Non-pigmented ciliary epithelial cell (primary cell): ENCODE data around the gene RARB.

Experiments
- DNase-seq: peaks from one replicate; pipeline ENCODE4 v3.0.0-alpha.2; 2010; ENCODE audit warnings: low read depth

Gene RARB

DNA sequence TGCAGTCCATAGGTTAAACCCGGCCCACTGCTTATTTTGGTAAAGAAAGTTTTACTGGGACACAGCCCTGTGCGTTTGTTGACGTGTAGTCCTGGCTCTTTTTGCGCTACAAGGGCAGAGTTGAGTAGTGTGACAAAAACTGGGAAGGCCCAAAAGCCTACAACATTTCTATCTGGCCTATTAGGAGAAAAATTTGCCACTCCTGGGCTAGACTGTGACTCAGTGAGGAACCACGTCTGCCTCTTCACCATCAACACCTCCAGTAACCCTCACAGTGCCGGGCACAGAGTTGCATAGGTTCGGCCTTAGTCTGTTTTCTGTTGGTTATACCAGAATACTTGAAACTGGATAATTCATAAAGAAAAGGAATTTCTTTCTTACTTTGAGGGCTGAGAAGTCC, 126.3 kb downstream of the RARB start:
- DNase-seq, result no peak

DNA sequence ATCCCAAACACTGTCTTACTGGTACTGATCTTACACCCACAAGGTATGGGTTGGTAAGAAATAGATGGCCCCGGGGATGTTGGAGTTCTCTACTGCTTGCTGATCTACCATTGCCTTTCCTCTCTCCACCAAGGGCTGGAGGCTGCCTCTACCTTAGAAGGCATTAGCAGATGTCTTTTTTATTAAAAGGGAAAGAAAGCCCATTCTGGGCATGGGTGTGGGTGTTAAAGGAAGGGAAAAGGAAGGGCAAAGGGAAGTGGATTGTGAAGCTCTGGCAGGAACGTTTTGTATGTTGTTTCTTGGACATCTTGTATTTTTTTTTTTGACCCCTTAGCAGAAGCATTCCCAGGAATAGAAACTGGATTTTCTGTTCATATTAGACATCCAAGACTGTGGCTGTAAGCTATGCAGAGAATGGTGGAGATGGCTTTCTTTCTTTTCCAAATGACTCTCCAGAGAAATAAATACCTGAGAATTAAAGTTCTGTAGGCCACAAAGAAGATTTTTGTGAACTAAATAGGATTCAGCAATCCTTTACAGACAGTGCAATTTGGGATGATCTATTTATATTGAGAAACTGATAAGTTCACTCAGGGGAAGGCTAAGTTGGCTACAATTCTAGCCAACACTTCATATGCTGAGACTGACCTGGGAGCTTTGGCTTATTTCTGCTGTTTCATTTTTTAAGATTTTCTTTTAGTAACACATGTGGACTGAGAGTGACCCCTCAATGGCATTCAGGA, 127.8 kb downstream of the RARB start:
- DNase-seq, result no peak

DNA sequence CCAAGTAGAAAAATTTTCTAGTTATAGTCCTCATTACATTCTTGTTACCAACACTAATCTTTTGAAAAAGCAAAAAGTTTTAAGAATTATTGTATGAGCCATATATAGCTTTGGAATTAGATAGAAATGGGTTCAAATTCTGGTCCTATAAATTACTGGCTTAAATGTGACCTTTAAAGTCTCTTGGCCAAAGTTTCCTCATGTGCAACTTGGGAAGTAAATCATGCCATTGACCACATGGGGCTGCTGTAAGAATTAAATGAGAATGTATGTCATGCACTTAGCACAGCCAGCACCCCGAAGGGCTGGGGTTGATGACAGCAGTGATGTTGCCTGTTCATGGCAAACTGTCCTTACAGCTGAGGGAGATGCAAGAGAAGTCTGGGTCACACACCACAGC, 128.4 kb downstream of the RARB start:
- no peak for DNase-seq

DNA sequence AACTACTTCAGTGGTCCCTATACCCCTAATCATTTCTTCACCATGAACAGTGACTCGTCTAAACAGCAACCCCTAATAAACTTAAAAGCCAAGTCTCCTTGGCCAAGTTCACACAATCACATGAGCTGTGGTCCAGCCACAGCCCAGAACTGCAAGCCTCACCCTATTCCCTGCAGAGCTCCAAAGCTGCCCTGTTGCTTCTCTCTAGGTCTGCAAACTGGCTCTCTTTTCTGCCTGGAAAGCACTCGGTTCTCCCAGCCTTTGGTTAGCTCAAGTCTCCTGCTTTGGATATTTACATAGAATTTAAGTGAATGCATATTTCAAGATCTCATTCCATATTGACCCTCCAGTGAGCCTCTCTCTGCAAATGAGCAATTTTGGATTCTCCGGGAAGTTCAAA, 129.6 kb downstream of the RARB start:
- DNase-seq, result no peak

DNA sequence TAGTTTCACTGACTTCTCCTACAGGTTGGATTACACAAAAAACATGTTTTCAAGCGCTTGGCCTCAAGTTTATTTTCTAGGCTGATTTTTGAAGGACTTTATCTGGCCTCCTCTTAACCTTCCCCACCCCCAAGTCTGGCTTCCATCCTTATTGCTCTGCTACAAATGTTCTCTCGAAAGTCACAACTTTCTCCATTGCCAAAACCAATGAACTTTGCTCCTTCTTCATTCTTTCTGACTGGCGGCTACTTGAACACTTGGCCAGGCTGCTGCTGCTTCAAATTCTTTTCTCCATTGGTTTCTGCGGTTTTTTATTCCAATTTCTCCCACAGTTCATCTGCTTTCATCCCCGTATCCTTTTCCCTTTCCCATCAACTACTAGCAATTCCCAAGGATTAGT, 130.1 kb downstream of the RARB start:
- no peak for DNase-seq

DNA sequence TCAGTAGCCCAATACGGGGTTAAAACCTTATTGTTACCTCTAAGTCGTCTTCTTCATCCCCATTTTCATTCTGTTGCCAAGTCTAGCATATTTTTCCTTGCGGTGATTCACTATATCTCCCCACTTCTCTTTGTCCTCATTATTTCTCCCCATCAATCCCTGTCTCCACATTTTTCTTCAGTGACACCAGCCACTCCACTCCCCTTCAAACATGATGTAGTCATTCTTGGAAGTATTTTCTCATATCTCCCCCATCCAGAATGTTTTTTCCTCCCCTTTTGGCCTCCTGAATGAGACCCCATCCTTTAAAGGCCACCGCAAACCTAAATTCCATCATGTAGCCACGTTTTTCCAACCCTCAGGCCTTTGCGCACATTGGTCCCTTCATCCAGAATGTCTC, 130.7 kb downstream of the RARB start:
- DNase-seq, result no peak

DNA sequence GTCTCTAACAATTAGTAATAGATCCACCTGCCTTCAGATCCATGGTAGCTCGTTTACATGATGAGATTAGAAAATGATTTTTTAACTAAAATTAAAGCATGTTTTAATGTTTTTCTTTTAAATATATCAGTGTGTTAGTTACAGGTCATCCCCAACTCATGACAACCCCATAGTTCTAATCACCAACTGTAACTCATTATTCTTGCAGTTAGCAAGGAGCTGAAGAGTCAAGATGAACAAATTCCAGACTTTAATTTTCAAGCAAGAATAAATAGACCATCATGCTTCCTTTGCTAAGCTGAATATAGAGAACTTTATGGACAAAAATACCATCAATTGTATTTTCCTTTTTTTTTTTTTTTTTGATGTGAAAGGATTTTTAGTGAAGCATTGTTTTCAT, 135.5 kb downstream of the RARB start:
- DNase-seq, result no peak

DNA sequence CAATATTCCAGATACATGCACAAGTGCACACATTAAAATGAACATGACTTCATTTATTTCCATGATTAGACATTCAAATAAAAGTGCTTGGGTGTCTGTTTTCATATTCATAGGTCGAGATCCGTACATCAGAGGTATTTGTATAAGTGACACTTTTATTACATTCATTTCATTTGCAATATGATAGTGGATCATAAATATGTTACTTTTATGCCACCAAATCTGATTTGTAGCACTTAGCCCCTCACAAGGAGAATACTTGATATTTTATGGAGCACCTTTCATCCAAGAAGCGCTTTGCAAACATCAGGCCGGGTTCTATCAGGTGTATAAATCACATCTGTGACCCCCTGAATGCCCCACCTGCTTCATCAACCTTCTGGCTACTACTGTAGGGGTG, 136.0 kb downstream of the RARB start:
- no peak for DNase-seq

DNA sequence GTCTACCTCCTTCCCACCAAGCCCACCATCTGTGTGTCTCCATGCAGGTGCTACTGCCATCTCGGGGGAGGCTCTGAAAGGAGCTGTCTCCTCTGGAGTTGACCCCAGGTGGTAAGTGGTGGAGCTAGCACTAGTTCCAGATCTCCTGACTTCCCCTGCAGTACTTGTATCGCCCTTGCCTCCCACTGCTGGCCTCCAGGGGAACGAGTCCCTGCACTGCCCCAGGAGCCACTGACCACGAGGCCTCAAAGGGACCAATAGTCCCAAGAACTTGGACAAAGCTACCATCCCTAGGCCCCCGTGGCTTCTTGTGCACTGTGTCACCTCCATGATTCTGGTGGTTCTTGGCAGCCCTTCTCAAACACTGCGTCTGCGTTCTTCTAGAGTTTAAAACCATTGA, 137.7 kb downstream of the RARB start:
- DNase-seq, result no peak

DNA sequence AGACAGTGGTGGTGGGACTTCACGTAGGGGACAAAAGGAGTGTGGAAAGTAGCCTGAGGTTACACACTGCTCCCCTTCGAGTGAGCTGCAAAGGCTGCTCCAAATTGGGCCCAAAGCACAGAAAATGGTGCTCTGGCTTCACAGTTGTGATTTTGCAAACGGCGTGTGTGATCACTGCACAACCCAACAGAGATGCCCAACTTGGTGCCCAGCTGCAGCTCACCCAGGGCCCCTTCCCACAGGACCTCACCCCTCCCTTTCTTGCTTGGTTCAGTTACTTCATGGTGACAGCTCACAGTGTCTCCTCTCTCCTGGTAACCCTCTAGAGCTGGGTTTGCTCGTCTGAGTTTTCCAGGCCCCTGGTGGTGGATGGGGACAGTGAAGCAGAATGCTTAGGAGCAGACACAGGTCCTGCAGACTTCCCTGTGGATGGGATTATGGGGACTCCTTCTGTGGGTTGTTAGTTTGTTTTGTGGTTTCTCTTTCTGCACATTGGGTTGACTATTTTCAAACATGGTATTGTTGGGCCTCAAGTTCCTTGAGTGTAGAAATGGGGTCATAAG, 138.4 kb downstream of the RARB start:
- no peak for DNase-seq

DNA sequence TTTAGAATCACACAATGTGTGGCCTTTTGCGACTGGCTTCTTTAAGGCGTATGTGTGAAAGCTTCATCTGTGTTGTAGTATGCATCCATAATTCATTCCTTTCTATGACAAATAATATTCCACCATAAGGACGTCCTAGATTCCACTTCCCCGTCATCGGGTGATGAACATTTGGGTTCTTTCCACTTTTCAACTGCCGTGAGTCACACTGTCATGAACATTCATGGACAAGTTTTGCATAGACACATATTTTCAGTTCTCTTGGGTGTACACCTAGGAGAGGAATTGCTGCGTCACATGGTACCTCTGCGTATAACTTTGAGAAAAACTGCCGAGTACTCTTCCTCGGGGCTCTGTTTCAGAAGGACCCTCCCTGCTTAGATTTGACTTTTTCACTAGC, 139.3 kb downstream of the RARB start:
- no peak for DNase-seq

DNA sequence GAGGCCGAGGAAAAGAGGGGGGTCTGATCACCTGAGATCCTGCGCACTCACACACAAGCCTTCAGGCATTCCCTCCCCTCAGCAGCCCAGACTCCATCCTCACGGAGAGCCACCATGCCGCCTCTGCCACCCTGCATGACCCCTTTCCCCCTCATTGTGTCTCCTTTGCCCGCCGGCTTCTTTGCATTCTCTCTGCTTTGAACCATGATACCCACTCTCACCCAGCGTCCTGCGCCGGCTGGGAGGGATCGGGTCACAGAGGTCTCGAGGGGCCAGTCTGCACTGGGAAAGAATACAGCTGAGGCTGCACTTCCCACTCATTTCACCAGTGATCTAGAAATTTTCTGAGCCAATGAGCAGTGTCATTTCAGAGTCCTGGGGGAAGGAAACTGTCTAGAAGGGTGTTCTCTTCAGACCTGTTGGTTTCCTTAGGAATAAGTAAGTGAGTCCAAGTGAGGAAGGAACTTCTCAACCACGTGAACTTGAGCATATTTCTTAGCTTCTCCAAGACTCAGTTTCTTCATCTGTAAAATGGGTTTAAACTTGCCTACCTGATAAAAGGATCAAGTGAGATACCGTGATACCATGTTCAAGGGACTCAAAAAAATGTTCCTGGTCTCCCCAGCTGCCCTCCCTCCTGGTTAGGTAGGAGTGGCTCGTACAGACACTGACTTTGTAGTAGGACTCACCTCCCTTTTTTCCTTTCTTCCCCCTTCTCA, 139.9 kb downstream of the RARB start:
- no peak for DNase-seq

DNA sequence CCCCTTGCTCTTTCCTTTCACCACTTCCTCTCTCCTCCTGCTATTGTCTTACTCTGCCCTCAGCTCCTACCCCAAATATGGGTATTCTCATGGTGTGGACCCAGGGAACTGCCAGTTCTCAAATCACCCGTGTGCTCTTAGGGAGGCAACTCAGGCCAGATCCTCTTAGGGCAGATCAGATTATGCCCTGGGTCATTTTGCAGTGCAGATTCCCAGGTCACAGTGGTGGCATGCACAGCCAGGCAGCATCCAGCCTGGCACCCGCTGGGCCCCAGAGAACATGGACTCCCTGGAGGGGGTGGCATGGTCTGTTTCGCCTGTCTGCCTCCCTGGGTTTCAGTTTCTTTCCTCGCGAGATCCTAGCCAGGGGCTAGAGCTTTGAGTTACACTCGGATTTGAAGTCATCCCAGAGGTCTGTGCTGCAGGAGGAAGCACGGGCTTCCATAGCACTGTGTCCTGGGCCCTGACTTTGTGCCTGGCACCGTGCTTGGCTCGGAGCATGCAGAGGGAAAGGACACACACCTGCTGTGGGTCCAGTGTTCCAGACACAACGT, 140.5 kb downstream of the RARB start:
- no peak for DNase-seq

DNA sequence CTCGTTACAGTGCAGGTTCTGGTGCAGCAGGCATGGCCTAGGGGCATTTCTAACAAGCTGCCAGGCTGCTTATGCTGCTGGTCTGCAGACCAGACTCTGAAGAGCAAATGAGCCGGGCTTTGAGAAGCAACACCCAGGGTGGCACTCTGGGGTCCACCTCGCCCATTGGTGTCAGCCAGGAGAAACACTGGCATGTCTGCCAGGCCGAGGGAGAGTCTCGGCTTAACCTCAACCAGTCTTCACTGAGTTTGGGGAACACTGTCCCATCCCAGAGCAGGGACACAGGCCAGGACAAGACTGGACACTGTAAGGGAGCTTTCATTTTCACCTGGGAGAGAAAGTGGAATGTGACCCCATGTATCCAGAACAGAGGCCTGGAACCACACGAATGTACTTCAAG, 143.2 kb downstream of the RARB start:
- DNase-seq, result no peak

DNA sequence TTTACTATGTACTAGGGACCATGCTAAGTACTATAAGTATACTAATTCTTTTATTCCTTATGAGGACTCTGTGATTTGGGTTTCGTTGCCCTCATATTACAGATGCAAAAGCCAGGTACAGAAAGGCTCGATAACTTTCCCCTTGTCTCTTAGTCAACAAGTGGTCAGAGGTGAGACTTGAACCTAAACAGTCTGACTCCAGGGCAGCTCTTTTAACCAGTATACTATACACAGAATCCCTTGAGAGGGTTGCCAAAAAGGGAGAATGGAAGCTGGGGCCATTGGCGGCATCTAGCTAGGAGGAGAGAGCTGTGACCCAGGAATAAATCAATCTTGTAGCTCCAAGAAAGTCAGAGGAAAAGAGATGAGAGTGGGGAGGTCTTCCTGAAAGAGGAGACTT, 144.3 kb downstream of the RARB start:
- DNase-seq, result no peak

DNA sequence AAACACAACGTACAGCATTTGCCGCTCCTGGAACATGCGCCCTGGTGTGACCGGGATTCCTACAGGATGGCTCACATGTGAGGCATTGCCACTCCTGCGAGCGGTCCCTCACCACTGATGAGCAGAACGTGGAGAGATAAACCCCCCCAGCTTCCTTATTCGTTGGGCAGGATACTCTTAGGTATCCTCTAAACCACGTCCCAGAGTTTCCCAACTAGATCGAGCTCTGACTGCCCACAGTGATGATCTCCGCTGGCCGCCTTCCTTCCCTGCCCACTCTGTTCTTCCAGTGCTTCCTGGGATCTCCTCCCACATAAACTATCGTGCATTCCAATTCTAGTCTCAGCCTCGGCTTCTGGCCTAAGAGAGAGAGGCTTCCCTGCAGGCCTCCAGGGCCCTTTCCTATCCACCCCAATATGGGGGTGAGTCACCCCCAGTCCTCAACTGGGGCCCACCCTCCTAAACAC, 144.9 kb downstream of the RARB start:
- no peak for DNase-seq

DNA sequence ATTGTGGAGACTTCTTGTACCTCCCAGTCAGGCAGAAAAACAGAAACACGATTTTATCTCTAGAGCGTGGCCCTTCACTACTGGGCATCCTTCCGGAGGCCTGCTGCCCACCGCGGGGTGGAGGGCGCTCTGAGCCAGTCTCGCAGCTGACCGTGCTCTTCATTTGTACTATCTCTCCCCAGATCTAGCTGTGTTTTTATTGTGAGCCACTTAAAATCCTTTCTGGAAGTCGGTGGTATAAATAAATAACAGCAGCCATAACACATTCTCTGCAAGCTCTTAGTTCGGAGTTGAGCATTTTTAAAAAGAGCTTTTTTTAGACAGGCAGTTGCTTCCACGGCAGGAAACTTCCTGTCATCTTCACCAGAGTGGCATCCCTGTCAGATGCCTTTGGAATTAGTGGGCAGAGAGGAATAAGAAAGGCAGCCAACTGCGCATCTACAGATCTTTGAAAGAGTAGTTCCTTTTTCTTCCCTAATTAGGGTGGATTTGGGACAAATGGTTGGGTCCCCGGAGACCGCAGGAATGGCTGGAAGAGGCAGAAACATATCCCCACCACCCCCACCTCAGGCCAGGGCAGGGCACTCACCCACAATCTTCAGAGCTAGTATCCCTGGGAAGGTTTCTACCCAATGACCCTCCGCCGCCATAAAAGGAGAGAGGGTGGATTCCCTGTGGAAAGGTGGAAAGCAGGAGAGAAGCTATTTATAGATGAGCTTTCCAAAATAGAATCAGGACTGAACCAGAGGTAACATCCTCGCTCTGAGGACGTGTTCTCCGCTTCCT, 145.5 kb downstream of the RARB start:
- no peak for DNase-seq

DNA sequence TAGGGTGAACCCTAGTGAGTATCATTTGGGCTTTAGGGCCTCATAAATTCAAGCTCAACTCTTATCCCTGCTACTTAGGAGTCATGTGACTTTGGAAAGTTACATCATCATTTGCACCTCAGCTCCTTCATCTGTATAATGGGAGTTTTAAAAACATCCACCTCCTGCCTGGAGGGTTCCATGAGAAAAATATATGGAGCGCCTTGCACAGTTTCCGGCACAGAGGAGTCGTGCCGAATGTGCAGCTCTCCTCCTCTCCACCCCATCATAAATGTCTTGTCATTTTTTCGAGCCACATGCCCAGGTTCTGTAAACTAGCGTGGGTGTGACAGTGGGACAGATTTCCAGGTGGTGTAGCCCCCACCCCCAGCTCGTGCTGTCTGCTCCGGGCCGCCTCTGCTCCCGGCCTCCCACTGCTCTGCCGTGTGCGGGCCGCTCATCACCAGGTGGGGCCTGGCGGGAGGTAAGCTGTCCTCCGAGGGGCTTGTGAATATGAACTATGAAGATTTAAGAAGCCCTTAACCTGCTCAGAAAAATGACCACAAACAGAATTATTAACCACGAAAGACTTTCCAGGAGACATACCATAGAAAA, 146.2 kb downstream of the RARB start:
- no peak for DNase-seq

DNA sequence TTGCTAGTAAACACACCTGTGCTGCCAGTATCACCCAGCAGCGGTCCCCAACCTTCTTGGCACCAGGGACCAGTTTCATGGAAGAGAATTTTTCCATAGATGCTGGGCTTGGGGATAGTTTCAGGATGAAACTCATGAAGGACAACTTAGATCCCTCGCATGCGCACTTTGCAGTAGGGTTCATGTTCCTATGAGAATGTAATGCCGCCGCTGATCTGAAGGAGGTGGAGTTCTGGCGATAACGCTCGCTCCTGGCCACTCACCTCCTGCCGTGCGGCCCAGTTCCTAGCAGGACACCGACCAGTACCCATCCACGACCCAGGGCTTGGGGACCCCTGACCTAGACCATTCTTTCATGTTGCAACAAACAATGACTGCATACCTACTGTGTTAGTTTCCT, 146.9 kb downstream of the RARB start:
- no peak for DNase-seq

DNA sequence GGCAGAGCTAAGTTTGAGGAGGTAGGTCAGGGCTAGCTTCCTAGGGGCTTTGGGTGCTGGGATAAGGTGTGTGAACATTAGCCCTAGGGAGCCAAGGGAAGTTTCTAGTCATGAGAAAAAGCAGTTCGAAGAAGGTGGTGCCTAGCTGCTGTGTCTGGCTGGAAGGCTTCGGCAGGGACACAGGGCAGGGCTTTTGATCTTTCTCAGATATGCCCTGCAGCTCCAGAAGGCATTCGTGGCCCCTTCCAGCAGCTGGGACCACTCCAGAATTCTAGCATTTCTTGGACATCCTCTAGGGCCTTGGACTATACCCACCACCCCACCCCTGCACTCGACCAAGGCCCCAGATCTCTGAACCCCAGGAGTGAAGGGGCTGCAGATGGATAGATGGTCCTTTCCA, 148.1 kb downstream of the RARB start:
- DNase-seq, result no peak

DNA sequence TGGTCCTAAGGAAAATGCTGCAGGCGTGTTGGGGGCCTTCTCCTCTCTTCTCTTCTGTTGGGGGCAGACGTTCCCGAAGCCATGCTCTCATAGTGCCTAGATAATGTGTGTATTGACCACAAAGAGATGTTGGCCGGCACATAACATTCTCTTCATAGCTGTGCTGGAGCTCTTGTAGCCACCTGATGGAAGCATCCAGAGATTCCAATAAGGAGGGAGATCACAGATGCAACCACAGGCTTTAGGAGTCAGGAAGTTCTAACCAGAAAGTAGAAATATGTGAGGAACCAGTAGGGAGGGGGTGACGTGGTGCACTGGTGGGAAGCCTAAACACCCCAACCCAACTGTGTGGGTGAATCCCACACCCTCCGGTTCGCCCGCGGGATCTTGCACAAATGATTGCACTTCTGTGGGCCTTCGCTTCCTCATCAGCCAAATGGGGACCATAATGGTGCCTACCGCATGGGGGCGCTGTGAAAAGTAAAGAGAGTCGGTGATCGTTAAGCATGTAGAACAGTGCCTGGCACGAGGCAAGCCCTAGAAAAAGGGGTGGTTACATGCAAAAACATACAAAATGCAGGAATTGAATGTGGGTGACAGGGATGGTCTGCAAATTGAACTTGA, 148.9 kb downstream of the RARB start:
- DNase-seq, result no peak

DNA sequence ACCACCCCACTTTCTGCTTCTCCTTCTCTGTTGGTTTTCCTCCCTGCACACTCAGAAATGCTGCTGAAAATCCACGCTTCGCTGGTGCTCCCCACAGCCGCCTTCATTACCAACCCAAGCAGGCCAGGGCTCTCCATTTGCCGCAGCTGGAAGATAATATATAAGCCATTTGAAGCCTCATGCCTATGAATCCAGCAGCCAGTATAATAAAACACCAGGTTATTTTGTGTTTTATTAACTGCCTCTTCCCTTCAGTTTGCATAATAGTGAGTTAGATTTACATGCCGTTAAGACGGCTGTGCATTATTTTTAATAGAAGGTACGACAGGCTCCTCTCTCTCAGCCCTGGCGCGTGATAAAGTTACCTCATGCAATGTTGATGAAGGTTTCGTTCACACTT, 150.0 kb downstream of the RARB start:
- DNase-seq, result no peak
